GM23338 (cell line): ENCODE measurements around the gene IZUMO1. TPM values are rescaled to one million over a fixed set of nuclear protein-coding genes. Genes with fewer than 3 reads are reported as not detected.

Experiments used
- ATAC-seq: fragments of 200-7000 bp; cut with Tn5 transposase; 3 replicates; pipeline ENCODE4 v1.9.1; 2020
- DNase-seq: peaks from one replicate; pipeline ENCODE4 v3.0.0-alpha.2; 2015; ENCODE audit warnings: low spot score
- H2AFZ ChIP-seq: fragments of 200-600 bp; sonication (generic); 2 replicates; pipeline ENCODE4 v1.8.0; 2016; ENCODE audit warnings: antibody characterized with exemption, mild to moderate bottlenecking, moderate library complexity
- H3F3A ChIP-seq: fragments of 200-600 bp; sonication (generic); replicated peaks from 2 replicates; pipeline ENCODE4 v1.8.0; 2017; ENCODE audit warnings: antibody characterized with exemption, mixed run types, low read depth
- H3K27ac ChIP-seq: fragments of 200-600 bp; sonication (generic); 2 replicates; pipeline ENCODE4 v1.6.1; 2016; ENCODE audit warnings: low read depth
- H3K27me3 ChIP-seq: fragments of 200-600 bp; sonication (generic); 2 replicates; pipeline ENCODE4 v1.8.0; 2016; ENCODE audit warnings: mild to moderate bottlenecking, mixed run types, moderate library complexity; ENCODE audit not compliant: insufficient read depth
- H3K36me3 ChIP-seq: fragments of 200-600 bp; sonication (generic); 2 replicates; pipeline ENCODE4 v1.8.0; 2016; ENCODE audit warnings: mild to moderate bottlenecking; ENCODE audit not compliant: insufficient read depth
- H3K4me1 ChIP-seq: fragments of 200-600 bp; sonication (generic); 2 replicates; pipeline ENCODE4 v1.8.0; 2016; ENCODE audit warnings: mild to moderate bottlenecking, moderate library complexity; ENCODE audit not compliant: insufficient read depth
- H3K4me2 ChIP-seq: fragments of 200-600 bp; sonication (generic); 2 replicates; pipeline ENCODE4 v1.7.1; 2017; ENCODE audit warnings: mixed run types
- H3K4me3 ChIP-seq: fragments of 200-600 bp; sonication (generic); 2 replicates; pipeline ENCODE4 v1.6.1; 2016; ENCODE audit warnings: mixed run types
- H3K79me2 ChIP-seq: fragments of 200-600 bp; sonication (generic); replicated peaks from 2 replicates; pipeline ENCODE4 v1.8.0; 2017; ENCODE audit warnings: mild to moderate bottlenecking; ENCODE audit not compliant: insufficient read depth
- H3K9me2 ChIP-seq: fragments of 200-600 bp; sonication (generic); 2 replicates; pipeline ENCODE4 v1.8.0; 2017; ENCODE audit not compliant: insufficient read depth
- H4K20me1 ChIP-seq: fragments of 200-600 bp; sonication (generic); replicated peaks from 2 replicates; pipeline ENCODE4 v1.8.0; 2017; ENCODE audit warnings: mild to moderate bottlenecking; ENCODE audit not compliant: insufficient read depth
- H3K27ac Mint-ChIP-seq: 2 replicates; pipeline ENCODE4 v1.8.0; 2020; ENCODE audit warnings: inconsistent platforms, mild to moderate bottlenecking, moderate library complexity, mixed read lengths
- H3K27me3 Mint-ChIP-seq: 3 replicates; pipeline ENCODE4 v1.8.0; 2022; ENCODE audit warnings: low read depth, mild to moderate bottlenecking, moderate library complexity, mixed read lengths, inconsistent platforms; ENCODE audit not compliant: insufficient read depth, poor library complexity
- H3K36me3 Mint-ChIP-seq: 3 replicates; pipeline ENCODE4 v1.8.0; 2021; ENCODE audit warnings: low read depth, mild to moderate bottlenecking, inconsistent platforms, moderate library complexity, mixed read lengths
- H3K4me1 Mint-ChIP-seq: 3 replicates; pipeline ENCODE4 v1.8.0; 2020; ENCODE audit warnings: mild to moderate bottlenecking, inconsistent platforms, mixed read lengths
- H3K4me3 Mint-ChIP-seq: 3 replicates; pipeline ENCODE4 v1.8.0; 2021; ENCODE audit warnings: moderate library complexity, mild to moderate bottlenecking, inconsistent platforms, mixed read lengths
- H3K9me3 Mint-ChIP-seq: 3 replicates; pipeline ENCODE4 v1.8.0; 2020; ENCODE audit warnings: moderate library complexity, mild to moderate bottlenecking, inconsistent platforms, mixed read lengths
- CTCF ChIP-seq, 2 experiments: fragments of 200-600 bp in 1 of 2; sonication (generic) in 1 of 2; conservative IDR thresholded peaks; 2 replicates each; pipeline versions ENCODE4 v1.5.1 to v1.6.1; 2016 to 2017; ENCODE audit warnings: antibody characterized with exemption in 2 of 2, low read depth in 2 of 2, mild to moderate bottlenecking in 2 of 2, moderate library complexity in 1 of 2
- POLR2AphosphoS5 ChIP-seq: IDR thresholded peaks from 2 replicates; pipeline ENCODE4 v1.6.1; 2016; ENCODE audit warnings: antibody characterized with exemption, low read depth
- REST ChIP-seq: IDR thresholded peaks from one replicate; pipeline ENCODE4 v1.6.1; 2018; ENCODE audit warnings: antibody characterized with exemption; ENCODE audit not compliant: unreplicated experiment
- ZNF331 ChIP-seq: fragments of 250-450 bp; sonication (Bioruptor Pico); IDR thresholded peaks from 2 replicates; pipeline ENCODE4 v1.5.0; 2020; ENCODE audit warnings: low read depth, mild to moderate bottlenecking, moderate library complexity
- polyA plus RNA-seq: library from polyadenylated mRNA; unstranded; fragments of >200 nt; fragmentation: Nextera tagmentation; extraction: Ambion mirVana; gene quantifications from 2 replicates; pipeline ENCODE4 v1.2.1, GENCODE V29; 2016
- total RNA-seq: library from RNA; depleted of rRNA; stranded (reverse); fragments of >200 nt; shearing (Covaris generic); gene quantifications from 2 replicates; pipeline ENCODE4 v1.2.3, GENCODE V29; 2014

Gene IZUMO1
- total and polyA plus RNA-seq, 2 experiments from 2014 or later: 1.2 to 3.5 TPM

- peak overlapping the region; percentile 39 for H3K4me3 Mint-ChIP-seq
- no peaks in the 10 kb centered on the region for H4K20me1 ChIP-seq
- peaks cover 29% of the 10 kb centered on the region for H3K27me3 Mint-ChIP-seq
- DNase-seq (peak; percentile 24), ATAC-seq (no peak)
- no peak overlapping the region for H3K27ac Mint-ChIP-seq
- no peak overlapping the region for H3K4me3 ChIP-seq
- H3K27me3 ChIP-seq: no peaks in the 10 kb centered on the region
- peaks cover 11% of the 10 kb centered on the region; the same call in 2 of the 3 replicates for H3K9me3 Mint-ChIP-seq
- no peak overlapping the region for H3K27ac ChIP-seq
- no peaks in the 10 kb centered on the region for H3K9me2 ChIP-seq
- TF ChIP-seq CTCF (conservative IDR thresholded peaks at IDR 0.05; ENCODE audit: low read depth in 2 of 2): no peak
- peaks cover 44% of the 10 kb centered on the region for H3K4me1 Mint-ChIP-seq
- H3K79me2 ChIP-seq: no peaks in the 10 kb centered on the region
- H3F3A ChIP-seq: peaks cover 10% of the 10 kb centered on the region; the same call in 1 of the 2 replicates
- no peak overlapping the region for H2AFZ ChIP-seq
- peaks cover 44% of the 10 kb centered on the region for H3K4me1 ChIP-seq
- H3K36me3 Mint-ChIP-seq: peaks cover 7% of the 10 kb centered on the region; the same call in 2 of the 3 replicates
- no peaks in the 10 kb centered on the region for H3K36me3 ChIP-seq
- H3K4me2 ChIP-seq: no peak overlapping the region
Observed at GRCh38 chr19:48715681-48716171, 31.0 kb downstream of the IZUMO1 start.

GRCh38 chr19:48714759-48715675, 31.7 kb downstream of the IZUMO1 start:
- Histone ChIP-seq H3K9me2 (no peaks in the 10 kb centered on the region), H3K36me3 (no peaks in the 10 kb centered on the region), H3K4me2 (peak overlapping the region; percentile 90), H3F3A (peaks cover 10% of the 10 kb centered on the region; the same call in 1 of the 2 replicates), H4K20me1 (no peaks in the 10 kb centered on the region), H3K27ac (peak overlapping the region; percentile 78; the same call in 1 of the 2 replicates), H2AFZ (0 out of 2 replicates have a peak overlapping the region, but pooled peaks have one; percentile 45), H3K4me3 (peak overlapping the region; percentile 85), H3K4me1 (peaks cover 41% of the 10 kb centered on the region), H3K27me3 (no peaks in the 10 kb centered on the region), H3K79me2 (no peaks in the 10 kb centered on the region)
- H3K27me3 Mint-ChIP-seq: peaks cover 25% of the 10 kb centered on the region
- no peak for DNase-seq
- peaks cover 38% of the 10 kb centered on the region for H3K4me1 Mint-ChIP-seq
- H3K9me3 Mint-ChIP-seq: peaks cover 12% of the 10 kb centered on the region; the same call in 2 of the 3 replicates
- H3K36me3 Mint-ChIP-seq: peaks cover 7% of the 10 kb centered on the region; the same call in 2 of the 3 replicates
- H3K4me3 Mint-ChIP-seq: peak overlapping the region; percentile 87
- TF ChIP-seq REST (no peak), ZNF331 (CRISPR knock-in tag) (no peak), POLR2AphosphoS5 (no peak)
- H3K27ac Mint-ChIP-seq: peak overlapping the region; percentile 40
- no peak for ATAC-seq
